Measurements from ENCODE around the gene SPHKAP.

GRCh38 chr2:228072669-228073068, 108.8 kb downstream of the SPHKAP start:
- TF ChIP-seq REST (IDR thresholded peaks at IDR 0.05; ENCODE audit: low read depth): no peak
- TF ChIP-seq TCF12 (IDR thresholded peaks at IDR 0.05; ENCODE audit: low read depth): no peak
- no peak for TF ChIP-seq YY1 (IDR thresholded peaks at IDR 0.05; ENCODE audit: low read depth)
- no peak for TF ChIP-seq CEBPB (IDR thresholded peaks at IDR 0.05)
- TF ChIP-seq RAD21 (IDR thresholded peaks at IDR 0.05; ENCODE audit: low read depth): no peak
- TF ChIP-seq EP300 (IDR thresholded peaks at IDR 0.05; ENCODE audit: borderline replicate concordance): no peak
